Adipose tissue (tissue), 3 donors: ENCODE measurements around the gene SLC25A26. TPM values are rescaled to one million over a fixed set of nuclear protein-coding genes. Genes with fewer than 3 reads are reported as not detected.

Experiments used
- polyA plus RNA-seq, 3 donors: library from polyadenylated mRNA; stranded (reverse); fragments of 200-250 nt; gene quantifications; one replicate each; pipeline ENCODE4 v1.2.3, GENCODE V29; 2013
- donor health status: healthy with polysubstance abuse.
- donor health status: Bipolar disorder and iron deficiency.
- donor health status: healthy.

The SLC25A26 gene
- polyA plus RNA-seq, 3 donors, result 12.6 to 21.6 (median 13.8) TPM

Other genes starting within 250 kb of the SLC25A26 start
- 10 to 100 TPM in 2 of 3 donors, 1 to 10 TPM in 1; 8.8 to 10.5 (median 10.4) TPM for gene MAGI1, start 182.1 kb upstream of the SLC25A26 start, polyA plus RNA-seq